ENCODE data around the gene DUSP3. TPM values are rescaled to one million over a fixed set of nuclear protein-coding genes. Genes with fewer than 3 reads are reported as not detected.

Gene DUSP3
- total RNA-seq (76.8 and 79.3 TPM in 2 replicates), polyA plus RNA-seq (65.5 and 73.8 TPM in 2 replicates)

DNA sequence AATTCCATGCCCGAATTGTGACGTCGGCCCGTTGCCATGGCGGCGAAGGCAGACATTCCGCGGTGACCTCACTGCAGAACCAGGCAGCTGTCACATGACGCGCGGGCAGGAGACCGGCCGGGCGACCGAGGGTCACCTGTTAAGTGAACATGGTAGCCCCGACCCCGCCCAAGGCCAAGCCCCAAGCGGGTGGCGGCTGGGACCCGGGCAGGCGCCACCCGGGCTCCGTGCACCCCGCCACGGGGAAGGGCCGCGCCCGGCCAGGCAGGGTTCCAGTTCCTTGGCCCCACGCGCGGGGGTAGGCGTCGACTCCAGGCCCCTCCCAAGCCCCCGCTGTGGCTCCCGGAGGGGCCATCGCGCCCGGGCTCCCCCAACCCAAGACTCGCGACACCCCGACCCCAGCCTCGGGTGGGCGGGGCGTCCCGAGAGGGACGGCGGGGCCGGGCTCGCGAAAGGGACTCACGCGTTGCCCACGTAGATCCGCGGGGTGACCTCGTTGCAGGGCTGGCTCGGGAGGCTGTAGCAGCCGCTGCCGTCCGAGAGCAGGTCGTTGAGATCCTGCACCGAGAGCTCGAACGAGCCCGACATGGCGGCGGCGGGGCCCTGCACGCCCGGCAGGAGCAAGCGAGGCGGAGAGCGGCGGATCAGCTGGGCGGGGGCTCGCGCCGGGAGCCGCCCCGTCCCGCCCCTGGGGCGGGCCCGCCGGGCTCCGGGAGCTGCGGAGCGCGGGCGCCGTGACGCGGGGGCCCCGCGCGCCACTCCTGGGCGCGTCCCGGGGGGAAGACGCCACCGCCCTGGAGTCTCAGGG, at the start of gene DUSP3:
Gene DUSP3 (minus strand): TSS at position 641 of the 808 bp plus-strand sequence. CDS start 53 bp downstream, at position 588.
- no peaks in the 10 kb centered on the region for H3K36me3 ChIP-seq (replicated peaks; ENCODE audit: insufficient read depth, low read depth)
- WGBS (ENCODE audit: low lambda C conversion rate, missing lambda C conversion rate), result 2% methylated on average over 58 of the region's 100 CpGs
- H4K20me1 ChIP-seq (ENCODE audit: insufficient read depth, poor library complexity, severe bottlenecking), result no peaks in the 10 kb centered on the region
- H2AFZ ChIP-seq, result peak within 1 kb of the TSS; percentile 83
- peak; percentile 98 for DNase-seq (ENCODE audit: low spot score)
- no peak for TF ChIP-seq EZH2 (IDR thresholded peaks at IDR 0.05; ENCODE audit: borderline replicate concordance)
- TF ChIP-seq EZH2phosphoT487 (IDR thresholded peaks at IDR 0.05; ENCODE audit: low read depth, severe bottlenecking, unreplicated experiment), result no peak
- TF ChIP-seq, protein P1, sequence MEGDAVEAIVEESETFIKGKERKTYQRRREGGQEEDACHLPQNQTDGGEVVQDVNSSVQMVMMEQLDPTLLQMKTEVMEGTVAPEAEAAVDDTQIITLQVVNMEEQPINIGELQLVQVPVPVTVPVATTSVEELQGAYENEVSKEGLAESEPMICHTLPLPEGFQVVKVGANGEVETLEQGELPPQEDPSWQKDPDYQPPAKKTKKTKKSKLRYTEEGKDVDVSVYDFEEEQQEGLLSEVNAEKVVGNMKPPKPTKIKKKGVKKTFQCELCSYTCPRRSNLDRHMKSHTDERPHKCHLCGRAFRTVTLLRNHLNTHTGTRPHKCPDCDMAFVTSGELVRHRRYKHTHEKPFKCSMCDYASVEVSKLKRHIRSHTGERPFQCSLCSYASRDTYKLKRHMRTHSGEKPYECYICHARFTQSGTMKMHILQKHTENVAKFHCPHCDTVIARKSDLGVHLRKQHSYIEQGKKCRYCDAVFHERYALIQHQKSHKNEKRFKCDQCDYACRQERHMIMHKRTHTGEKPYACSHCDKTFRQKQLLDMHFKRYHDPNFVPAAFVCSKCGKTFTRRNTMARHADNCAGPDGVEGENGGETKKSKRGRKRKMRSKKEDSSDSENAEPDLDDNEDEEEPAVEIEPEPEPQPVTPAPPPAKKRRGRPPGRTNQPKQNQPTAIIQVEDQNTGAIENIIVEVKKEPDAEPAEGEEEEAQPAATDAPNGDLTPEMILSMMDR (IDR thresholded peaks at IDR 0.05; ENCODE audit: poor library complexity), result no peak
- H3K9me3 ChIP-seq (ENCODE audit: low read depth), result no peaks in the 10 kb centered on the region
- H3K79me2 ChIP-seq, result peaks cover 30% of the 10 kb centered on the region
- peak within 1 kb of the TSS; percentile 95 for H3K4me2 ChIP-seq
- H3K4me3 ChIP-seq, result peak within 1 kb of the TSS; percentile 90
- H3K9me2 ChIP-seq (replicated peaks; ENCODE audit: insufficient read depth), result no peaks in the 10 kb centered on the region
- peaks cover 21% of the 10 kb centered on the region for H3K4me1 ChIP-seq (ENCODE audit: insufficient read depth)
- H3K27ac ChIP-seq, result peak within 1 kb of the TSS; percentile 99
- H3K27me3 ChIP-seq, result no peaks in the 10 kb centered on the region

DNA sequence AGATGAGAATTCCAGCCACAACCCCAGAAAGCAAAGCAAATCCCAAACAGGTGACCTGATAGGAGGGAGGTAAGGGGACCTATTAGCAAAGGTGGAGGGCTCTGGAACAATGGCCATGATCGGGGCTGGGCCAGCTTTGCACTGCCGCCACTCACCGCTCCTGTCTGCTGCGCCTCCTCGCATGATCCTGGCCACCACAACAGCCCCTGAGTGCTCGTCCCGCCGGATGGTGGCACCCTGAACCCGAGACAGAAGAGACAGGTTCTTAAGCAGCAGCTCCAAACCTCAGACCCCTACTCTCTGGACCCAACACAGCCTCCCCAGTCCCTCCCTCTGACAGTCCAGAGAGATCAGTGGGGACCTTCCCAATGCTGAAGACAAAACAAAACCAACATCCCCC, 48.8 kb upstream of the DUSP3 start:
- H3K36me3 ChIP-seq (replicated peaks; ENCODE audit: insufficient read depth, low read depth), result no peaks in the 10 kb centered on the region
- H2AFZ ChIP-seq, result no peak overlapping the region
- no peaks in the 10 kb centered on the region for H4K20me1 ChIP-seq (ENCODE audit: insufficient read depth, poor library complexity, severe bottlenecking)
- no peak for TF ChIP-seq EZH2 (IDR thresholded peaks at IDR 0.05; ENCODE audit: borderline replicate concordance)
- no peak for TF ChIP-seq EZH2phosphoT487 (IDR thresholded peaks at IDR 0.05; ENCODE audit: low read depth, severe bottlenecking, unreplicated experiment)
- TF ChIP-seq, protein P1 (IDR thresholded peaks at IDR 0.05; ENCODE audit: poor library complexity), result no peak
- no peak for DNase-seq (ENCODE audit: low spot score)
- no peaks in the 10 kb centered on the region for H3K9me3 ChIP-seq (ENCODE audit: low read depth)
- H3K79me2 ChIP-seq, result no peaks in the 10 kb centered on the region
- peaks cover 4% of the 10 kb centered on the region for H3K4me1 ChIP-seq (ENCODE audit: insufficient read depth)
- no peak overlapping the region for H3K4me3 ChIP-seq
- no peaks in the 10 kb centered on the region for H3K9me2 ChIP-seq (replicated peaks; ENCODE audit: insufficient read depth)
- no peaks in the 10 kb centered on the region for H3K27me3 ChIP-seq
- WGBS (ENCODE audit: low lambda C conversion rate, missing lambda C conversion rate), result 96% methylated on average over 7 of the region's 9 CpGs
- no peak overlapping the region for H3K27ac ChIP-seq
- H3K4me2 ChIP-seq, result no peak overlapping the region

DNA sequence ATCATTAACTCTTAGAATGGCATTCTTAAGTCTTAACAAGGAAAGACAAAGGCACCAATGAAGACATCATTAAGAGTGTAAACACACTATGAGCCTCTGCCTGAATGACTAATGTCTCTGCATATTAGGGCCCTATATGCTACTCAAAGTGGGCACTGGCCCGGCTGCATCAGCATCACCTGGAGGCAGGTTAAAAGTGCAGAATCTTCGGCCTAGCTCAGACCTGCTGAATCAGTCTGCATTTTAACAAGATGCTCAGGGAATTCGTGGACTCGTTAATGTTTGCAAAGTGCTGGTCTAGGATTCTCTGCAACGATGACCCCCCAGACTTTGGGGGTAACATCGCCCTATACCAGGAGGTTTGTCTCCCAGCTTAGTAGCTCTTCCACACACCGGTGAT, 47.4 kb upstream of the DUSP3 start:
- no peaks in the 10 kb centered on the region for H3K36me3 ChIP-seq (replicated peaks; ENCODE audit: insufficient read depth, low read depth)
- H3K9me2 ChIP-seq (replicated peaks; ENCODE audit: insufficient read depth), result no peaks in the 10 kb centered on the region
- WGBS (ENCODE audit: low lambda C conversion rate, missing lambda C conversion rate), result 92% methylated on average over 7 of the region's 7 CpGs
- no peak overlapping the region for H2AFZ ChIP-seq
- H3K9me3 ChIP-seq (ENCODE audit: low read depth), result no peaks in the 10 kb centered on the region
- no peak overlapping the region for H3K4me2 ChIP-seq
- no peaks in the 10 kb centered on the region for H3K27me3 ChIP-seq
- TF ChIP-seq EZH2 (IDR thresholded peaks at IDR 0.05; ENCODE audit: borderline replicate concordance) (no peak), EZH2phosphoT487 (IDR thresholded peaks at IDR 0.05; ENCODE audit: low read depth, severe bottlenecking, unreplicated experiment) (no peak)
- TF ChIP-seq, protein P1 (IDR thresholded peaks at IDR 0.05; ENCODE audit: poor library complexity), result no peak
- no peaks in the 10 kb centered on the region for H3K79me2 ChIP-seq
- no peak overlapping the region for H3K4me3 ChIP-seq
- no peak for DNase-seq (ENCODE audit: low spot score)
- no peaks in the 10 kb centered on the region for H3K4me1 ChIP-seq (ENCODE audit: insufficient read depth)
- no peaks in the 10 kb centered on the region for H4K20me1 ChIP-seq (ENCODE audit: insufficient read depth, poor library complexity, severe bottlenecking)
- H3K27ac ChIP-seq, result no peak overlapping the region

Measured in hepatocyte (in vitro differentiated cells).